Neural progenitor cell (in vitro differentiated cells): Measurements from ENCODE around the gene TJP1. TPM values are rescaled to one million over a fixed set of nuclear protein-coding genes. Genes with fewer than 3 reads are reported as not detected.

Experiments used
- DNase-seq: peaks from one replicate; pipeline ENCODE4 v3.0.0-alpha.2; 2016; ENCODE audit warnings: low spot score
- H2AFZ ChIP-seq: fragments of 200-600 bp; sonication (generic); replicated peaks from 2 replicates; pipeline ENCODE4 v1.6.1; 2016; ENCODE audit warnings: antibody characterized with exemption
- H3F3A ChIP-seq: fragments of 200-600 bp; sonication (generic); 2 replicates; pipeline ENCODE4 v1.6.1; 2016; ENCODE audit warnings: antibody characterized with exemption, low read depth
- H3K27ac ChIP-seq: fragments of 200-600 bp; sonication (generic); 2 replicates; pipeline ENCODE4 v1.5.1; 2016; ENCODE audit warnings: mild to moderate bottlenecking
- H3K27me3 ChIP-seq: fragments of 200-600 bp; sonication (generic); 2 replicates; pipeline ENCODE4 v1.6.1; 2016; ENCODE audit warnings: mild to moderate bottlenecking, moderate library complexity
- H3K36me3 ChIP-seq: fragments of 200-600 bp; sonication (generic); 2 replicates; pipeline ENCODE4 v1.5.1; 2016
- H3K4me1 ChIP-seq: fragments of 200-600 bp; sonication (generic); 2 replicates; pipeline ENCODE4 v1.6.1; 2016; ENCODE audit warnings: mixed run types
- H3K4me2 ChIP-seq: fragments of 200-600 bp; sonication (generic); 2 replicates; pipeline ENCODE4 v1.6.1; 2016
- H3K4me3 ChIP-seq: fragments of 200-600 bp; sonication (generic); 2 replicates; pipeline ENCODE4 v1.5.1; 2016
- H3K79me2 ChIP-seq: fragments of 200-600 bp; sonication (generic); 2 replicates; pipeline ENCODE4 v1.6.1; 2016; ENCODE audit warnings: low read depth
- H3K9ac ChIP-seq: fragments of 200-600 bp; sonication (generic); 2 replicates; pipeline ENCODE4 v1.6.1; 2016
- H3K9me3 ChIP-seq: fragments of 200-600 bp; sonication (generic); 2 replicates; pipeline ENCODE4 v1.5.1; 2016; ENCODE audit warnings: low read depth
- H4K20me1 ChIP-seq: fragments of 200-600 bp; sonication (generic); 2 replicates; pipeline ENCODE4 v1.6.1; 2016; ENCODE audit warnings: low read depth
- H3K27ac Mint-ChIP-seq: 3 replicates; pipeline ENCODE4 v1.8.0; 2021; ENCODE audit warnings: mixed read lengths
- H3K27me3 Mint-ChIP-seq: 2 replicates; pipeline ENCODE4 v1.8.0; 2022; ENCODE audit warnings: low read depth, mild to moderate bottlenecking, inconsistent platforms, moderate library complexity, mixed read lengths; ENCODE audit not compliant: insufficient read depth
- H3K36me3 Mint-ChIP-seq: 3 replicates; pipeline ENCODE4 v1.8.0; 2021; ENCODE audit warnings: mixed read lengths
- H3K4me1 Mint-ChIP-seq: 3 replicates; pipeline ENCODE4 v1.8.0; 2021; ENCODE audit warnings: mixed read lengths
- H3K4me3 Mint-ChIP-seq: 3 replicates; pipeline ENCODE4 v1.8.0; 2021; ENCODE audit warnings: mild to moderate bottlenecking, moderate library complexity, mixed read lengths
- H3K9me3 Mint-ChIP-seq: 3 replicates; pipeline ENCODE4 v1.8.0; 2020; ENCODE audit warnings: mixed read lengths
- EZH2 ChIP-seq: fragments of 200-600 bp; sonication (generic); IDR thresholded peaks from 2 replicates; pipeline ENCODE4 v1.6.1; 2017; ENCODE audit warnings: antibody characterized with exemption, mild to moderate bottlenecking, moderate library complexity
- EZH2phosphoT487 ChIP-seq: fragments of 200-600 bp; sonication (generic); IDR thresholded peaks from 2 replicates; pipeline ENCODE4 v1.6.1; 2017; ENCODE audit warnings: antibody characterized with exemption
- total RNA-seq: library from RNA; depleted of rRNA; stranded (reverse); fragments of >200 nt; gene quantifications from 2 replicates; pipeline ENCODE4 v1.2.3, GENCODE V29; 2015; ENCODE audit warnings: low replicate concordance
- TF ChIP-seq, protein P1 (sequence below): fragments of 200-600 bp; sonication (generic); IDR thresholded peaks from 2 replicates; pipeline ENCODE4 v1.5.1; 2017; ENCODE audit warnings: antibody characterized with exemption, mild to moderate bottlenecking

Gene TJP1
- total RNA-seq, 1 donor from 2014 or later: 126 TPM

GRCh38 chr15:29788433-29789034, 33.7 kb downstream of the TJP1 start:
- Mint-ChIP-seq H3K4me1 (peaks cover 8% of the 10 kb centered on the region), H3K4me3 (no peak overlapping the region), H3K27ac (no peak overlapping the region), H3K36me3 (peaks cover 42% of the 10 kb centered on the region), H3K27me3 (no peaks in the 10 kb centered on the region), H3K9me3 (peaks cover 14% of the 10 kb centered on the region)
- no peaks in the 10 kb centered on the region for H3K9me3 ChIP-seq
- H3F3A ChIP-seq: no peaks in the 10 kb centered on the region
- H3K27me3 ChIP-seq: no peaks in the 10 kb centered on the region
- no peak overlapping the region for H3K27ac ChIP-seq
- no peak overlapping the region for H2AFZ ChIP-seq
- peaks cover 28% of the 10 kb centered on the region for H4K20me1 ChIP-seq
- no peaks in the 10 kb centered on the region for H3K36me3 ChIP-seq
- H3K9ac ChIP-seq: no peak overlapping the region
- H3K4me3 ChIP-seq: no peak overlapping the region
- DNase-seq: no peak
- H3K79me2 ChIP-seq: peaks cover 85% of the 10 kb centered on the region
- H3K4me1 ChIP-seq: peaks cover 14% of the 10 kb centered on the region
- H3K4me2 ChIP-seq: no peak overlapping the region
- TF ChIP-seq EZH2phosphoT487 (no peak), EZH2 (no peak)
- TF ChIP-seq, protein P1, sequence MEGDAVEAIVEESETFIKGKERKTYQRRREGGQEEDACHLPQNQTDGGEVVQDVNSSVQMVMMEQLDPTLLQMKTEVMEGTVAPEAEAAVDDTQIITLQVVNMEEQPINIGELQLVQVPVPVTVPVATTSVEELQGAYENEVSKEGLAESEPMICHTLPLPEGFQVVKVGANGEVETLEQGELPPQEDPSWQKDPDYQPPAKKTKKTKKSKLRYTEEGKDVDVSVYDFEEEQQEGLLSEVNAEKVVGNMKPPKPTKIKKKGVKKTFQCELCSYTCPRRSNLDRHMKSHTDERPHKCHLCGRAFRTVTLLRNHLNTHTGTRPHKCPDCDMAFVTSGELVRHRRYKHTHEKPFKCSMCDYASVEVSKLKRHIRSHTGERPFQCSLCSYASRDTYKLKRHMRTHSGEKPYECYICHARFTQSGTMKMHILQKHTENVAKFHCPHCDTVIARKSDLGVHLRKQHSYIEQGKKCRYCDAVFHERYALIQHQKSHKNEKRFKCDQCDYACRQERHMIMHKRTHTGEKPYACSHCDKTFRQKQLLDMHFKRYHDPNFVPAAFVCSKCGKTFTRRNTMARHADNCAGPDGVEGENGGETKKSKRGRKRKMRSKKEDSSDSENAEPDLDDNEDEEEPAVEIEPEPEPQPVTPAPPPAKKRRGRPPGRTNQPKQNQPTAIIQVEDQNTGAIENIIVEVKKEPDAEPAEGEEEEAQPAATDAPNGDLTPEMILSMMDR: no peak

DNA sequence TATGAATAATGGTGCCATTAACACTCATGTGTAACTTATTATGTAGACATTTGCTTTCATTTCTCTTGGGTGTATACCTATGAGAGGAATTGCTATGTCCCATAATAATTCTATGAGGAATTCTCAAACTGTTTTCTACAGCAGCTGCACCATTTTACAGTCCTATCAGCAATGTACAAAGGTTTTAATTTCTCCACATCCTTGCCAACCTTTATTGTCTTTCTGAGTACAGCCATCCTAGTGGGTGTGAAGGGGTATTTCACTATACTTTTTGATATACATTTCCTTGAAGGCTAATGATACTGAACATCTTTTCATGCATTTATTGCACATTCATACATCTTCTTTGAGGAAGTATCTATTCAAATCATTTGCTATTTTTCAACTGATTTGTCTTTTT, 34.5 kb downstream of the TJP1 start:
- Mint-ChIP-seq H3K27ac (no peak overlapping the region), H3K4me1 (peaks cover 8% of the 10 kb centered on the region), H3K4me3 (no peak overlapping the region), H3K9me3 (peaks cover 14% of the 10 kb centered on the region), H3K27me3 (no peaks in the 10 kb centered on the region), H3K36me3 (peaks cover 40% of the 10 kb centered on the region)
- no peaks in the 10 kb centered on the region for H3K27me3 ChIP-seq
- H2AFZ ChIP-seq: no peak overlapping the region
- H3K36me3 ChIP-seq: no peaks in the 10 kb centered on the region
- H3K9ac ChIP-seq: no peak overlapping the region
- peaks cover 28% of the 10 kb centered on the region for H4K20me1 ChIP-seq
- peaks cover 92% of the 10 kb centered on the region for H3K79me2 ChIP-seq
- no peak overlapping the region for H3K4me3 ChIP-seq
- H3K9me3 ChIP-seq: no peaks in the 10 kb centered on the region
- DNase-seq: no peak
- H3K4me1 ChIP-seq: peaks cover 14% of the 10 kb centered on the region
- H3F3A ChIP-seq: no peaks in the 10 kb centered on the region
- H3K27ac ChIP-seq: no peak overlapping the region
- no peak overlapping the region for H3K4me2 ChIP-seq
- TF ChIP-seq EZH2: no peak
- TF ChIP-seq, protein P1: no peak
- TF ChIP-seq EZH2phosphoT487: no peak

DNA sequence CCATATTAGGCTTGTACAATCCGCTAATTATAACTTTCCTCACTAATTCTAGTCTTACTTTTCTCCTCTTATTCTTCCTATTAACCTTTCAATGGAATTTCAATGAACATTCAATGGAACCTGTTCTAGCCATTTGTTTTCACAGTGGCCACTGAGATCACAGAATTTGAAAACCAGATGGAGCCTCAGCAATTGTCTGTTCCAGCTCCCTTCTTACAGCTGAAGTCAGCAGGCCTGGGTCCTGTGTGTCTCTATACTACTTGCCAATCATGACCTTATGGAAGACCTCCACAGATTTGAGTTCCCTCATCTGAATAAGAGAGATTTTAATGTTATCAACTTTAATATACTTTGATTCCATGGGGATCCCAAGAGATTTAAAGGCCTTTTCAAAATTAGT, 36.6 kb downstream of the TJP1 start:
- Mint-ChIP-seq H3K27ac (no peak overlapping the region), H3K27me3 (no peaks in the 10 kb centered on the region), H3K9me3 (peaks cover 35% of the 10 kb centered on the region), H3K36me3 (peaks cover 52% of the 10 kb centered on the region), H3K4me3 (no peak overlapping the region), H3K4me1 (peaks cover 8% of the 10 kb centered on the region)
- H3K79me2 ChIP-seq: peaks cover 98% of the 10 kb centered on the region
- H4K20me1 ChIP-seq: peaks cover 28% of the 10 kb centered on the region
- H3K9me3 ChIP-seq: no peaks in the 10 kb centered on the region
- TF ChIP-seq EZH2phosphoT487 (no peak), EZH2 (no peak)
- TF ChIP-seq, protein P1: no peak
- H3F3A ChIP-seq: no peaks in the 10 kb centered on the region
- no peak overlapping the region for H3K9ac ChIP-seq
- H3K4me2 ChIP-seq: no peak overlapping the region
- H3K27ac ChIP-seq: no peak overlapping the region
- no peaks in the 10 kb centered on the region for H3K27me3 ChIP-seq
- H2AFZ ChIP-seq: no peak overlapping the region
- no peak overlapping the region for H3K4me3 ChIP-seq
- peak; percentile 12 for DNase-seq
- H3K4me1 ChIP-seq: peaks cover 14% of the 10 kb centered on the region
- no peaks in the 10 kb centered on the region for H3K36me3 ChIP-seq
